KOPT-K1 (cell line): ENCODE measurements around the gene SSR4.

Experiments used
- H3K27ac ChIP-seq: fragments of 200-600 bp; sonication (generic); 2 replicates; pipeline ENCODE4 v1.5.1; 2016; ENCODE audit warnings: antibody characterized with exemption, mild to moderate bottlenecking, low read depth, low read length; ENCODE audit not compliant: poor library complexity, severe bottlenecking
- H3K36me3 ChIP-seq: fragments of 200-600 bp; sonication (generic); 2 replicates; pipeline ENCODE4 v1.5.1; 2017; ENCODE audit warnings: antibody characterized with exemption, mild to moderate bottlenecking, low read length, moderate library complexity; ENCODE audit not compliant: insufficient read depth
- H3K9me3 ChIP-seq: fragments of 200-600 bp; sonication (generic); 2 replicates; pipeline ENCODE4 v1.5.1; 2017; ENCODE audit warnings: antibody characterized with exemption, low read length, mild to moderate bottlenecking; ENCODE audit not compliant: insufficient read depth, poor library complexity, severe bottlenecking

Gene SSR4

GRCh38 chrX:153784325-153784967 lies 10.0 kb upstream of the SSR4 start:
- Histone ChIP-seq H3K27ac (no peak overlapping the region), H3K9me3 (no peaks in the 10 kb centered on the region), H3K36me3 (peaks cover 38% of the 10 kb centered on the region; the same call in 1 of the 2 replicates)

- Histone ChIP-seq H3K9me3 (no peaks in the 10 kb centered on the region), H3K27ac (no peak overlapping the region), H3K36me3 (peaks cover 49% of the 10 kb centered on the region; the same call in 1 of the 2 replicates)
These were observed 7.8 kb upstream of the SSR4 start for GRCh38 chrX:153786669-153787068.

GRCh38 chrX:153789654-153790053 lies 4.8 kb upstream of the SSR4 start:
- no peak overlapping the region for H3K27ac ChIP-seq
- H3K36me3 ChIP-seq = peaks cover 62% of the 10 kb centered on the region; the same call in 1 of the 2 replicates
- H3K9me3 ChIP-seq = no peaks in the 10 kb centered on the region

GRCh38 chrX:153791104-153791852 lies 3.2 kb upstream of the SSR4 start:
- Histone ChIP-seq H3K9me3 (no peaks in the 10 kb centered on the region), H3K27ac (no peak overlapping the region), H3K36me3 (peaks cover 59% of the 10 kb centered on the region)

- Histone ChIP-seq H3K27ac (no peak overlapping the region), H3K9me3 (no peaks in the 10 kb centered on the region), H3K36me3 (peaks cover 59% of the 10 kb centered on the region)
These were observed 2.1 kb upstream of the SSR4 start for GRCh38 chrX:153792368-153792767.

- H3K9me3 ChIP-seq = no peaks in the 10 kb centered on the region
- peaks cover 59% of the 10 kb centered on the region for H3K36me3 ChIP-seq
- H3K27ac ChIP-seq = peak overlapping the region; percentile 94
These were observed 1.2 kb upstream of the SSR4 start for GRCh38 chrX:153793291-153793690.

- Histone ChIP-seq H3K27ac (peak overlapping the region; percentile 94), H3K9me3 (no peaks in the 10 kb centered on the region), H3K36me3 (peaks cover 61% of the 10 kb centered on the region)
These were observed 689 bp downstream of the SSR4 start for GRCh38 chrX:153794897-153795816.

- H3K9me3 ChIP-seq = no peaks in the 10 kb centered on the region
- H3K36me3 ChIP-seq = peaks cover 44% of the 10 kb centered on the region
- no peak overlapping the region for H3K27ac ChIP-seq
These were observed 3.0 kb downstream of the SSR4 start for GRCh38 chrX:153797415-153798015.

- H3K27ac ChIP-seq = no peak overlapping the region
- peaks cover 40% of the 10 kb centered on the region for H3K36me3 ChIP-seq
- H3K9me3 ChIP-seq = no peaks in the 10 kb centered on the region
These were observed 4.9 kb downstream of the SSR4 start for GRCh38 chrX:153799326-153799725.

GRCh38 chrX:153800177-153800722 lies 5.8 kb downstream of the SSR4 start:
- H3K9me3 ChIP-seq = no peaks in the 10 kb centered on the region
- peaks cover 40% of the 10 kb centered on the region for H3K36me3 ChIP-seq
- H3K27ac ChIP-seq = no peak overlapping the region

- peaks cover 38% of the 10 kb centered on the region for H3K36me3 ChIP-seq
- no peaks in the 10 kb centered on the region for H3K9me3 ChIP-seq
- no peak overlapping the region for H3K27ac ChIP-seq
These were observed 6.3 kb downstream of the SSR4 start for GRCh38 chrX:153800746-153801145.

GRCh38 chrX:153801669-153802068 lies 7.2 kb downstream of the SSR4 start:
- Histone ChIP-seq H3K9me3 (no peaks in the 10 kb centered on the region), H3K27ac (no peak overlapping the region), H3K36me3 (peaks cover 29% of the 10 kb centered on the region)

GRCh38 chrX:153802513-153803045 lies 8.1 kb downstream of the SSR4 start:
- H3K36me3 ChIP-seq = peaks cover 19% of the 10 kb centered on the region
- no peak overlapping the region for H3K27ac ChIP-seq
- no peaks in the 10 kb centered on the region for H3K9me3 ChIP-seq
